Rectal smooth muscle tissue (tissue), 1 donor: ENCODE measurements around the gene TAGLN3.

ENCODE experiments used
- H3K27ac ChIP-seq: one replicate; pipeline ENCODE4 v1.7.0; 2013; ENCODE audit warnings: low read depth, low read length, inconsistent platforms
- H3K27me3 ChIP-seq: one replicate; pipeline ENCODE4 v1.7.0; 2013; ENCODE audit warnings: low read length; ENCODE audit not compliant: control insufficient read depth, insufficient read depth
- H3K36me3 ChIP-seq: one replicate; pipeline ENCODE4 v1.7.0; 2013; ENCODE audit warnings: low read length; ENCODE audit not compliant: control insufficient read depth, insufficient read depth
- H3K4me1 ChIP-seq: one replicate; pipeline ENCODE4 v1.7.0; 2013; ENCODE audit warnings: low read length; ENCODE audit not compliant: control insufficient read depth, insufficient read depth
- H3K4me3 ChIP-seq: one replicate; pipeline ENCODE4 v1.7.0; 2013; ENCODE audit warnings: low read length
- H3K9ac ChIP-seq: one replicate; pipeline ENCODE4 v1.7.0; 2013; ENCODE audit warnings: low read length

Gene TAGLN3

GRCh38 chr3:112043621-112044201 lies 45.0 kb downstream of the TAGLN3 start:
- Histone ChIP-seq H3K4me3 (peak overlapping the region; percentile 6), H3K27ac (no peak overlapping the region), H3K36me3 (no peaks in the 10 kb centered on the region), H3K9ac (no peak overlapping the region), H3K4me1 (no peaks in the 10 kb centered on the region), H3K27me3 (no peaks in the 10 kb centered on the region)

DNA sequence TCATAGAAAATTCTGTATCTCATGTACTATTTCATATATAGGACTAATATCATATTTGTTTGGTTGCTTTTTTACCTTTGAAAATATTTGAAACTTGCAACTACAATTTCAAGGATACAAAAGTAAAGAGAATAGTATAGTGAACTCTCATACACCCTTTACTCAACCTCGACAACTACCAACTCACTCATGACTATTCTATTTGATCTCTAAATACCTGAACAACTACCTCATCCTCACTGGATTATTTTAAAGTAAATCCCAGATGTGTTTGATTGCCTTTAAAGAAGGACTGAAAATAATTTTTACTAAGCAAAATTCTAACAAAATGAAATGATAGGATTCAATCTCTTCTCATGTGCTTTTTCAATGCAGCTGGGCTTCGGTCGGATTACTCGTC lies 47.9 kb downstream of the TAGLN3 start:
- Histone ChIP-seq H3K27ac (no peak overlapping the region), H3K9ac (no peak overlapping the region), H3K4me1 (no peaks in the 10 kb centered on the region), H3K36me3 (no peaks in the 10 kb centered on the region), H3K4me3 (no peak overlapping the region), H3K27me3 (no peaks in the 10 kb centered on the region)

GRCh38 chr3:112047264-112047663 lies 48.5 kb downstream of the TAGLN3 start:
- Histone ChIP-seq H3K36me3 (no peaks in the 10 kb centered on the region), H3K27ac (no peak overlapping the region), H3K27me3 (no peaks in the 10 kb centered on the region), H3K4me3 (no peak overlapping the region), H3K9ac (no peak overlapping the region), H3K4me1 (no peaks in the 10 kb centered on the region)

- H3K36me3 ChIP-seq: no peaks in the 10 kb centered on the region
- no peaks in the 10 kb centered on the region for H3K27me3 ChIP-seq
- no peak overlapping the region for H3K27ac ChIP-seq
- no peak overlapping the region for H3K4me3 ChIP-seq
- H3K9ac ChIP-seq: no peak overlapping the region
- no peaks in the 10 kb centered on the region for H3K4me1 ChIP-seq
These were observed 50.2 kb downstream of the TAGLN3 start for GRCh38 chr3:112048911-112049310.

- H3K36me3 ChIP-seq: no peaks in the 10 kb centered on the region
- no peak overlapping the region for H3K9ac ChIP-seq
- no peak overlapping the region for H3K4me3 ChIP-seq
- no peaks in the 10 kb centered on the region for H3K4me1 ChIP-seq
- no peaks in the 10 kb centered on the region for H3K27me3 ChIP-seq
- no peak overlapping the region for H3K27ac ChIP-seq
These were observed 54.5 kb downstream of the TAGLN3 start for GRCh38 chr3:112053229-112053628.

- H3K36me3 ChIP-seq: no peaks in the 10 kb centered on the region
- no peaks in the 10 kb centered on the region for H3K4me1 ChIP-seq
- no peak overlapping the region for H3K9ac ChIP-seq
- no peaks in the 10 kb centered on the region for H3K27me3 ChIP-seq
- H3K4me3 ChIP-seq: no peak overlapping the region
- no peak overlapping the region for H3K27ac ChIP-seq
These were observed 57.8 kb downstream of the TAGLN3 start for GRCh38 chr3:112056451-112056929.

GRCh38 chr3:112059497-112059896 lies 60.8 kb downstream of the TAGLN3 start:
- Histone ChIP-seq H3K27ac (no peak overlapping the region), H3K36me3 (no peaks in the 10 kb centered on the region), H3K27me3 (no peaks in the 10 kb centered on the region), H3K4me3 (no peak overlapping the region), H3K9ac (no peak overlapping the region), H3K4me1 (no peaks in the 10 kb centered on the region)

DNA sequence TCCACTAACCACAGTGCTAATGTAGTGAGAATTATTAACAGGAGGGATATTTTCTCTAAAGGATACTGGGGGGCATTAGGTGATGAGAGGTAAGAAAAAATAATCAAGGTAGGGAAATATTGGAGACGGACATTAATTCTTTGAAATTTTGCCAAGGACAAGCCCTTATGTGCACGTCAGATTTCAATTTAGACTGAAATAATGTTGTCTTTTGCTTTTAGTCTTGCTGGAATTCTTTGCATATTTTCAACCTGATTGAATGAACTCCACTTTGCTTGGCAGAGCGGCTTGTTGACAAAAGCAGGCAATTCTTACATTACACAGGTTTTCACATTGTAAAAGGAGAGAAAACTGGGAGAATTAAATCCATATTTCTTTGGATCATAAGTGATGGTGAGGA lies 62.4 kb downstream of the TAGLN3 start:
- Histone ChIP-seq H3K36me3 (no peaks in the 10 kb centered on the region), H3K27me3 (no peaks in the 10 kb centered on the region), H3K4me1 (no peaks in the 10 kb centered on the region), H3K9ac (no peak overlapping the region), H3K4me3 (no peak overlapping the region), H3K27ac (no peak overlapping the region)
